IPS-11a (cell line): Measurements from ENCODE around the gene SETD7.

Source experiments
- H3K4me3 ChIP-seq: one replicate; pipeline ENCODE4 v1.5.1; 2013; ENCODE audit warnings: low read depth, low read length, control low read depth

SETD7 gene

GRCh38 chr4:139556071-139556723 lies at the start of gene SETD7:
SETD7 (minus strand) TSS chr4:139556219; CDS start chr4:139556137, 82 bp downstream.
- peak within 1 kb of the TSS; percentile 52 for H3K4me3 ChIP-seq

GRCh38 chr4:139605516-139605915 lies 49.5 kb upstream of the SETD7 start:
- H3K4me3 ChIP-seq: no peak overlapping the region

GRCh38 chr4:139603576-139604410 lies 47.8 kb upstream of the SETD7 start:
- H3K4me3 ChIP-seq: no peak overlapping the region

DNA sequence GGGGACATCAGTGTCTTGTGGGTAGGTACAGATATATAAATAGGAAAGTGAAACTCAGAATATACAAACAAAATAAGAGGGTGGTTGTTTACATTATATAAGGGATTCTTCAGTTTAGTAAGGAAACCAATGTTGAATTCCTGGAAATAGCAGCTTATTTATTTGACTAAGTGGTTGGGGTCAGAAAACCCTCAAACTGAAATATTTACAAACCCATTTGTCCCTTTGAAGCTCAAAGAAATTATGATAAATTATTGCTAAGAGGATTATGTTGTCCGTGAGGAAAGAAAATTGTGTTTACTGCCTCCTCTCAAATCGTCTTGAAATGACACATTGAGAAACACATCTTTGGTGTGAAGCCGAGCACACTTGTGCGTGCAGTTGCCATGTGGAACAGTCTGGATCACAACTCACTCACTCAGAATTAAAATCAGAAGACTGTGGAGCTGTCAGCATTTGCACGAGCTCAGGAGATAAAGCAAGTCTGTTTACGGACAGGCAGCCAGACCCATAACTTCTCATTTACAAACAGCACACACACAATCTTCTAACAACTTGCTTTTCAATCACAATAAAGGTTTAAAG lies 46.8 kb upstream of the SETD7 start:
- no peak overlapping the region for H3K4me3 ChIP-seq

GRCh38 chr4:139600662-139601061 lies 44.6 kb upstream of the SETD7 start:
- no peak overlapping the region for H3K4me3 ChIP-seq

- H3K4me3 ChIP-seq: no peak overlapping the region
Observed at GRCh38 chr4:139599594-139600374, 43.8 kb upstream of the SETD7 start.

GRCh38 chr4:139599076-139599475 lies 43.1 kb upstream of the SETD7 start:
- H3K4me3 ChIP-seq: no peak overlapping the region

- H3K4me3 ChIP-seq: no peak overlapping the region
Observed at GRCh38 chr4:139596684-139597279, 40.8 kb upstream of the SETD7 start.

GRCh38 chr4:139596034-139596683 lies 40.1 kb upstream of the SETD7 start:
- H3K4me3 ChIP-seq: no peak overlapping the region

- H3K4me3 ChIP-seq: no peak overlapping the region
Observed at GRCh38 chr4:139594591-139595185, 38.7 kb upstream of the SETD7 start.

GRCh38 chr4:139593091-139593564 lies 37.1 kb upstream of the SETD7 start:
- H3K4me3 ChIP-seq: no peak overlapping the region

DNA sequence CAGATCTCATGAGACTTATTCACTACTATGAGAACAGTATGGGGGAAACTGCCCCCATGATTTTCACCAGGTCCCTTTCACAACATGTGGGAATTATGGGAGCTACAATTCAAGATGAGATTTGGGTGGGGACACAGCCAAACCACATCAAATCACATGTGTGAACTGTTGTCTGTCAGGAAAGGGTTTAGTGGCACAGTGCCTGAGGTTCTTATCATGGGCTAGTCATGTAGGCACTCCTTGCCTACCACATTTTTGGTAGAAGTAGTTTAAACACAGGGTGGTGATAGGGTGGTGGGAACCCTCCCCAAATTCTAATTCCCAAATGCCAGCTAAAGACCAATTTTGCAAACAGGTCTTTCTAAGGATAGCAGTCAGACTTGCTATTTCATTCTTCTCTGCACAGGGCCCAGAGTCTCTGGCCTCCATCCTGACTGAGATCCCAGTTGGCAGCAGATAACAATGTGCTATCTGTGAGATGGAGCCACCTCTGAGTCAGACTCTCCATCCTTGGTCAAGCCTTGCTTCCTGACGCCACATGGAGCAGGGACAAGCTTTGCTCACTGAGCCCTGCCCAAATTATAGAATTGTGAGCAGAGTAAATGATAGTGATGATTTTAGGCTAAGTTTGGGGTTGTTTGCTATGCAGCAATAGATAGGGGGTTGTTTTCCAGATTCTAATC lies 33.5 kb upstream of the SETD7 start:
- no peak overlapping the region for H3K4me3 ChIP-seq

DNA sequence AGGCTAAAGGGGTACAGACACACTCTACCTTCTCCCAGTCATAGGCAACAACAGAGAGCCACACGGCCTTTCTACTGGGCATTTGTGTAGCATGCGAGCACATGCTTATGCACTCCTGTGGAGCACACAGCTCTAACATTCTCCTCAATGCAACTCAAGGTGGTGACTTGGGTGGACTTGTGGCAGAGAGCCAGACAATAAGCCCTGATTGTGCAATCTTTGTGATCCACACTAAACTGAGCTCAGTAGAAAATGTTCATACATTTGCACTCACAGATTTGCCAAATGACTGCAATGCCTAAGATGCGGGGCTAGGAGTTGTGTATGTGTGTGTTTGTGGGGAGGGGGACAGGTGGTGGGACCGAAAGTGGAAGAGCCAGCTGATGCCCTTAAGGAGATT lies 31.4 kb upstream of the SETD7 start:
- no peak overlapping the region for H3K4me3 ChIP-seq

DNA sequence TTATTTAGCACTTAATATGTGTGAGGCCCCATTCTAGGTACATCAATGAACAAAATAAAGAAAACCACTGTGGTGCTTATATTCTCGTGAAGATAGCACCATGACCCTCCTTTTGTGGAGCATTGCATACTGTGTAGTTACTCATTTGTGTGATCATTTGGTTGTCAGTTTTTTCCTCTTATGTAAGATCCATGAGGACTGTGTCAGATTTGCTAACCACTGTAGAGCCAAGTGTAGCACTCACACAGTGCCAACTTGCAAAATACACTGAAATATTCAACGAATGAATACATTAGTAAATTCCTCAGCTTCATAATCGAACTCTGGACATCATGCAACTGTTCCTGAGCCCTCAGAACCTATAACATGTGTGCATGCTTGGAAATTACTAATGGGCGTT lies 29.5 kb upstream of the SETD7 start:
- H3K4me3 ChIP-seq: no peak overlapping the region

GRCh38 chr4:139584784-139585183 lies 28.8 kb upstream of the SETD7 start:
- no peak overlapping the region for H3K4me3 ChIP-seq

GRCh38 chr4:139584013-139584412 lies 28.0 kb upstream of the SETD7 start:
- H3K4me3 ChIP-seq: no peak overlapping the region

- no peak overlapping the region for H3K4me3 ChIP-seq
Observed at GRCh38 chr4:139582044-139582443, 26.0 kb upstream of the SETD7 start.

DNA sequence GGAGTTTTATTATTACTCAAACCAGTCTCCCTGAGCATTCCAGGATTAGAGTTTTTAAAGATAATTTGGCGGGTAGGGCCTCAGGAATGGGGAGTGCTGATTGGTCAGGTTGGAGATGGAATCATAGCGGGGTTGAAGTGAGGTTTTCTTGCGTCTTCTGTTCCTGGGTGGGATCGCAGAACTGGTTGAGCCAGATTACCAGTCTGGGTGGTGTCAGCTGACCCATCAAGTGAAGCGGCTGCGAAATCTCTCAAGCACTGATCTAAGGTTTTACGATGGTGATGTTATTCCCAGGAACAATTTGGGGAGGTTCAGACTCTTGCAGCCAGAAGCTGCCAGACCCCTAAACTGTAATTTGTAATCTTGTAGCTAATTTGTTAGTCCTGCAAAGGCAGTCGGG lies 25.1 kb upstream of the SETD7 start:
- no peak overlapping the region for H3K4me3 ChIP-seq

- H3K4me3 ChIP-seq: no peak overlapping the region
Observed at GRCh38 chr4:139576219-139576618, 20.2 kb upstream of the SETD7 start.
